Endothelial cell of umbilical vein (primary cell): ENCODE data around the gene DENND1A. TPM values are rescaled to one million over a fixed set of nuclear protein-coding genes. Genes with fewer than 3 reads are reported as not detected.

Source experiments
- BruUV-seq: library from RNA; stranded (reverse); fragments of 400-500 nt; replicated peaks from 2 replicates; lab custom pipeline; 2021; lab: Mats Ljungman, UMichigan
- CTCF ChIA-PET: fragments of 300-600, 350-600 bp; sonication (Branson Sonifier 250); formaldehyde crosslinking; loops from one replicate; lab custom pipeline; 2021; ENCODE audit warnings: antibody characterized with exemption, inconsistent platforms; lab: Charles Lee
- POLR2A ChIA-PET: fragments of 300-600, 350-600 bp; sonication (Branson Sonifier 250); formaldehyde crosslinking; loops from one replicate; lab custom pipeline; 2021; ENCODE audit warnings: antibody characterized with exemption, inconsistent platforms; lab: Charles Lee
- DNase-seq: peaks from one replicate; pipeline ENCODE4 v3.0.0-alpha.2; 2011; ENCODE audit warnings: low read depth, low spot score
- FAIRE-seq: peaks from 2 replicates; lab custom pipeline; 2011; peaks lifted over from hg19 to GRCh38; lab: Jason Lieb, UNC
- H2AFZ ChIP-seq: 2 replicates; pipeline ENCODE4 v1.6.0; 2012; ENCODE audit warnings: low read depth, low read length, control low read depth, inconsistent platforms
- H3K27ac ChIP-seq: 2 replicates; pipeline ENCODE4 v1.5.1; 2011; ENCODE audit warnings: low read depth, mild to moderate bottlenecking, control low read depth, low read length, moderate library complexity; ENCODE audit not compliant: insufficient read depth
- H3K27me3 ChIP-seq, 2 experiments: 2 replicates each; pipeline versions ENCODE4 v1.6.0 to v1.6.1; 2011; ENCODE audit warnings: low read length in 2 of 2, mixed read lengths in 1 of 2; ENCODE audit not compliant: control insufficient read depth in 2 of 2, insufficient read depth in 2 of 2
- H3K36me3 ChIP-seq, 2 experiments: 2 replicates in 1 of 2; 3 replicates in 1 of 2; pipeline ENCODE4 v1.5.1; 2011; ENCODE audit warnings: low read length in 2 of 2, mild to moderate bottlenecking in 1 of 2, moderate library complexity in 1 of 2; ENCODE audit not compliant: control insufficient read depth in 2 of 2, insufficient read depth in 2 of 2; ENCODE audit errors: extremely low read depth in 1 of 2
- H3K4me1 ChIP-seq: 3 replicates; pipeline ENCODE4 v1.5.1; 2011; ENCODE audit warnings: mild to moderate bottlenecking, low read length; ENCODE audit not compliant: control insufficient read depth, insufficient read depth; ENCODE audit errors: extremely low read depth
- H3K4me2 ChIP-seq: 2 replicates; pipeline ENCODE4 v1.6.1; 2011; ENCODE audit warnings: low read length, control low read depth, mixed read lengths; ENCODE audit not compliant: insufficient read depth
- H3K4me3 ChIP-seq, 3 experiments: fragments of 200-600 bp in 1 of 3; sonication (generic), shearing (Covaris generic) in 1 of 3; replicated peaks in 1 of 3; 2 replicates each; pipeline ENCODE4 v1.5.1; 2011 to 2016; ENCODE audit warnings: control low read depth in 3 of 3, low read length in 3 of 3, mild to moderate bottlenecking in 2 of 3, inconsistent platforms in 1 of 3, low read depth in 1 of 3, moderate library complexity in 1 of 3; ENCODE audit not compliant: insufficient read depth in 1 of 3
- H3K79me2 ChIP-seq: 2 replicates; pipeline ENCODE4 v1.6.0; 2012; ENCODE audit warnings: low read length, inconsistent platforms; ENCODE audit not compliant: control insufficient read depth, insufficient read depth
- H3K9ac ChIP-seq: replicated peaks from 2 replicates; pipeline ENCODE3; 2011; ENCODE audit warnings: low read length, control low read depth; ENCODE audit not compliant: insufficient read depth; ENCODE audit errors: extremely low read depth
- H3K9me1 ChIP-seq: replicated peaks from 3 replicates; pipeline ENCODE4 v1.6.0; 2011; ENCODE audit warnings: mild to moderate bottlenecking, low read length; ENCODE audit not compliant: control insufficient read depth, insufficient read depth; ENCODE audit errors: extremely low read depth
- H3K9me3 ChIP-seq: replicated peaks from 2 replicates; pipeline ENCODE4 v1.5.1; 2012; ENCODE audit warnings: low read length, inconsistent platforms; ENCODE audit not compliant: control insufficient read depth, insufficient read depth
- H4K20me1 ChIP-seq: replicated peaks from 2 replicates; pipeline ENCODE3; 2011; ENCODE audit warnings: mild to moderate bottlenecking, low read length; ENCODE audit not compliant: control insufficient read depth, insufficient read depth; ENCODE audit errors: extremely low read depth
- CTCF ChIP-seq, 2 donors: IDR thresholded peaks; 1 replicate in 1 of 2; 2 replicates in 1 of 2; pipeline ENCODE4 v1.5.1; 2011; ENCODE audit warnings: low read length in 2 of 2, mild to moderate bottlenecking in 2 of 2, moderate library complexity in 2 of 2, control low read depth in 1 of 2, inconsistent platforms in 1 of 2, low read depth in 1 of 2; ENCODE audit not compliant: insufficient read depth in 1 of 2; ENCODE audit errors: extremely low read depth in 1 of 2
- FOS ChIP-seq: IDR thresholded peaks from 2 replicates; pipeline ENCODE4 v1.6.1; 2011; ENCODE audit warnings: mild to moderate bottlenecking, low read length, moderate library complexity, borderline replicate concordance; ENCODE audit not compliant: insufficient read depth
- GATA2 ChIP-seq: IDR thresholded peaks from 2 replicates; pipeline ENCODE4 v1.7.0; 2011; ENCODE audit warnings: low read depth, mild to moderate bottlenecking, moderate library complexity, mixed read lengths, low read length; ENCODE audit not compliant: insufficient read length, insufficient read depth
- JUN ChIP-seq: IDR thresholded peaks from 2 replicates; pipeline ENCODE4 v1.6.1; 2011; ENCODE audit warnings: borderline replicate concordance, low read depth; ENCODE audit not compliant: insufficient read length, insufficient read depth
- MAX ChIP-seq: IDR thresholded peaks from 2 replicates; pipeline ENCODE4 v1.6.1; 2011; ENCODE audit not compliant: insufficient read depth, insufficient read length
- POLR2A ChIP-seq: IDR thresholded peaks from 2 replicates; pipeline ENCODE4 v1.6.1; 2012; ENCODE audit warnings: low read depth, mild to moderate bottlenecking, control low read depth, low read length
- POLR2AphosphoS5 ChIP-seq: IDR thresholded peaks from 2 replicates; pipeline ENCODE4 v1.6.1; 2012; ENCODE audit warnings: low read depth, mild to moderate bottlenecking, control low read depth, low read length, moderate library complexity; ENCODE audit not compliant: insufficient read depth
- dilution Hi-C: fragments of 300-500 bp; cut with MboI; formaldehyde crosslinking; loops from one replicate; pipeline ENCODE4 v1.15.0; 2019; ENCODE audit warnings: low sequenced_read_pairs; ENCODE audit not compliant: extremely low pct_ligation_motif_present
- intact Hi-C: fragments of 100-400 bp; cut with micrococcal nuclease; formaldehyde crosslinking; loops from one replicate; pipeline ENCODE4 v1.10.0; 2022
- polyA plus RNA-seq, 4 experiments: library from polyadenylated mRNA; depleted of rRNA in 3 of 4; stranded (reverse) in 3 of 4; unstranded in 1 of 4; fragments of >200 nt; gene quantifications; 2 replicates each; pipeline versions ENCODE4 v1.2.1 to v1.2.3, GENCODE V29; 2011 to 2012; ENCODE audit warnings: missing spikeins in 1 of 4
- total RNA-seq: library from RNA; stranded (reverse); gene quantifications from 2 replicates; pipeline ENCODE4 v1.2.3, GENCODE V29; 2021

The DENND1A gene
- total and polyA plus RNA-seq, 2 donors (not counting 3 experiments of a cell fraction or from before 2014, with no cell fraction given), result 18.5 to 24.5 TPM

- no peak overlapping the region for H3K27ac ChIP-seq
- H3K4me3 ChIP-seq, result no peak overlapping the region
- no peaks in the 10 kb centered on the region for H3K9me3 ChIP-seq
- no peaks in the 10 kb centered on the region for H3K36me3 ChIP-seq
- no peaks in the 10 kb centered on the region for H3K27me3 ChIP-seq
- H4K20me1 ChIP-seq, result no peaks in the 10 kb centered on the region
- DNase-seq (no peak), FAIRE-seq (no peak)
- no TSS peak for BruUV-seq
- H3K9me1 ChIP-seq, result no peaks in the 10 kb centered on the region
- no peak overlapping the region for H2AFZ ChIP-seq
- intact Hi-C loops (no loop called here), dilution Hi-C loops (no loop called here)
- no peak overlapping the region for H3K9ac ChIP-seq
- TF ChIP-seq GATA2, result no peak
- TF ChIP-seq POLR2AphosphoS5, result no peak
- TF ChIP-seq FOS, result no peak
- no peaks in the 10 kb centered on the region for H3K79me2 ChIP-seq
- POLR2A ChIA-PET, result no interaction called here
- no peak overlapping the region for H3K4me2 ChIP-seq
- CTCF ChIA-PET, result interaction anchor here (1.4 to 1.8 kb wide), 2 partner anchors 10 to 11 kb away, joined by 3 to 5 read pairs; no protein-coding TSS in a partner anchor
- H3K4me1 ChIP-seq, result no peaks in the 10 kb centered on the region
These were observed 563.9 kb downstream of the DENND1A start for GRCh38 chr9:123365881-123366528.

- no peaks in the 10 kb centered on the region for H3K9me3 ChIP-seq
- H3K9ac ChIP-seq, result no peak overlapping the region
- FAIRE-seq, result no peak
- H4K20me1 ChIP-seq, result no peaks in the 10 kb centered on the region
- no peaks in the 10 kb centered on the region for H3K4me1 ChIP-seq
- dilution Hi-C loops (no loop called here), intact Hi-C loops (no loop called here)
- no peaks in the 10 kb centered on the region for H3K27me3 ChIP-seq
- H3K9me1 ChIP-seq, result no peaks in the 10 kb centered on the region
- no TSS peak for BruUV-seq
- CTCF ChIA-PET, result no interaction called here
- H3K4me3 ChIP-seq, result no peak overlapping the region
- TF ChIP-seq POLR2AphosphoS5 (no peak), CTCF (IDR thresholded peaks at IDR 0.05; ENCODE audit: extremely low read depth in 1 of 2, insufficient read depth in 1 of 2, low read depth in 1 of 2, low read length in 2 of 2) (peak; percentile 7 to 9), MAX (no peak), POLR2A (no peak), JUN (no peak)
- no peaks in the 10 kb centered on the region for H3K36me3 ChIP-seq
- DNase-seq, result no peak
- H2AFZ ChIP-seq, result no peak overlapping the region
- no peak overlapping the region for H3K4me2 ChIP-seq
- H3K27ac ChIP-seq, result no peak overlapping the region
- no peaks in the 10 kb centered on the region for H3K79me2 ChIP-seq
- POLR2A ChIA-PET, result no interaction called here
These were observed 564.5 kb downstream of the DENND1A start for GRCh38 chr9:123365287-123365880.
